WTC11 (cell line): ENCODE measurements around the gene THAP3. TPM values are rescaled to one million over a fixed set of nuclear protein-coding genes. Genes with fewer than 3 reads are reported as not detected.
A peak's percentile ranks its signal among the peaks of the same experiment; 100 is the strongest.

Source experiments
- ATAC-seq: fragments of 200-7000 bp; cut with Tn5 transposase; 2 replicates; pipeline ENCODE4 v1.10.0; 2021; ENCODE audit warnings: mild to moderate bottlenecking, moderate library complexity
- CTCF ChIA-PET: fragments of 300-600 bp; sonication (Branson Sonifier 250); formaldehyde crosslinking; loops from one replicate; lab custom pipeline; 2021; ENCODE audit warnings: antibody characterized with exemption; lab: Charles Lee
- POLR2A ChIA-PET: fragments of 350-600 bp; sonication (Branson Sonifier 250); formaldehyde crosslinking; loops from one replicate; lab custom pipeline; 2021; ENCODE audit warnings: antibody characterized with exemption; lab: Charles Lee
- DNase-seq: peaks from one replicate; pipeline ENCODE4 v3.0.0; 2021; ENCODE audit warnings: low spot score
- H3K27ac Mint-ChIP-seq: 2 replicates; pipeline ENCODE4 v1.8.0; 2021; ENCODE audit warnings: mixed read lengths
- H3K27me3 Mint-ChIP-seq: 2 replicates; pipeline ENCODE4 v1.8.0; 2021; ENCODE audit warnings: low read depth, mild to moderate bottlenecking, moderate library complexity, mixed read lengths
- H3K36me3 Mint-ChIP-seq: 2 replicates; pipeline ENCODE4 v1.8.0; 2021; ENCODE audit warnings: mixed read lengths
- H3K4me1 Mint-ChIP-seq: 2 replicates; pipeline ENCODE4 v1.8.0; 2022; ENCODE audit warnings: mixed read lengths
- H3K4me3 Mint-ChIP-seq: 2 replicates; pipeline ENCODE4 v1.8.0; 2021; ENCODE audit warnings: mild to moderate bottlenecking, moderate library complexity, mixed read lengths
- H3K9me3 Mint-ChIP-seq: 2 replicates; pipeline ENCODE4 v1.8.0; 2021; ENCODE audit warnings: mixed read lengths
- ARID4B ChIP-seq: sonication (generic); formaldehyde crosslinking; IDR thresholded peaks from 2 replicates; pipeline ENCODE4 v1.8.0; 2023; ENCODE audit warnings: missing genetic modification reagents, mild to moderate bottlenecking, borderline replicate concordance
- ESRRA ChIP-seq: sonication (generic); formaldehyde crosslinking; IDR thresholded peaks from 2 replicates; pipeline ENCODE4 v1.8.1; 2022; ENCODE audit warnings: mild to moderate bottlenecking, missing genetic modification reagents, borderline replicate concordance
- FOXK1 ChIP-seq: sonication (generic); formaldehyde crosslinking; IDR thresholded peaks from 2 replicates; pipeline ENCODE4 v1.8.0; 2022; ENCODE audit warnings: mild to moderate bottlenecking, moderate library complexity, missing genetic modification reagents
- HMGA2 ChIP-seq: fragments of 250-450 bp; sonication (Bioruptor Pico); IDR thresholded peaks from 2 replicates; pipeline ENCODE4 v1.4.0; 2021; ENCODE audit warnings: mild to moderate bottlenecking, moderate library complexity
- MXD4 ChIP-seq: fragments of 250-450 bp; sonication (Bioruptor Pico); IDR thresholded peaks from 2 replicates; pipeline ENCODE4 v1.8.0; 2021; ENCODE audit warnings: mild to moderate bottlenecking, moderate library complexity, borderline replicate concordance
- OVOL2 ChIP-seq: fragments of 250-450 bp; sonication (Bioruptor Pico); IDR thresholded peaks from 2 replicates; pipeline ENCODE4 v1.9.0; 2021; ENCODE audit warnings: mild to moderate bottlenecking, borderline replicate concordance
- TEAD4 ChIP-seq: sonication (generic); formaldehyde crosslinking; IDR thresholded peaks from 2 replicates; pipeline ENCODE4 v1.8.0; 2022; ENCODE audit warnings: mild to moderate bottlenecking, missing genetic modification reagents
- ZNF232 ChIP-seq: sonication (generic); formaldehyde crosslinking; IDR thresholded peaks from 2 replicates; pipeline ENCODE4 v1.8.0; 2022; ENCODE audit warnings: mild to moderate bottlenecking, missing genetic modification reagents
- ZNF512 ChIP-seq: sonication (generic); formaldehyde crosslinking; IDR thresholded peaks from 2 replicates; pipeline ENCODE4 v1.8.1; 2022; ENCODE audit warnings: missing genetic modification reagents, borderline replicate concordance
- total RNA-seq: library from RNA; stranded (reverse); gene quantifications from 3 replicates; pipeline ENCODE4 v1.2.3, GENCODE V29; 2021
- TF ChIP-seq, protein P1 (sequence below): sonication (generic); formaldehyde crosslinking; IDR thresholded peaks from 2 replicates; pipeline ENCODE4 v1.8.1; 2022; ENCODE audit warnings: mild to moderate bottlenecking, missing genetic modification reagents, moderate library complexity, borderline replicate concordance
- TF ChIP-seq, protein P2 (sequence below): sonication (generic); formaldehyde crosslinking; IDR thresholded peaks from 2 replicates; pipeline ENCODE4 v1.8.1; 2023; ENCODE audit warnings: mild to moderate bottlenecking, missing genetic modification reagents
- TF ChIP-seq, protein P3 (sequence below): fragments of 250-450 bp; sonication (Bioruptor Pico); conservative IDR thresholded peaks from 2 replicates; pipeline ENCODE4 v1.9.0; 2021; ENCODE audit warnings: mild to moderate bottlenecking

THAP3 gene
- total RNA-seq, 1 experiment from 2014 or later: 14.8 TPM

GRCh38 chr1:6614019-6614928, 10.4 kb upstream of the THAP3 start (continued):
- TF ChIP-seq, protein P1, sequence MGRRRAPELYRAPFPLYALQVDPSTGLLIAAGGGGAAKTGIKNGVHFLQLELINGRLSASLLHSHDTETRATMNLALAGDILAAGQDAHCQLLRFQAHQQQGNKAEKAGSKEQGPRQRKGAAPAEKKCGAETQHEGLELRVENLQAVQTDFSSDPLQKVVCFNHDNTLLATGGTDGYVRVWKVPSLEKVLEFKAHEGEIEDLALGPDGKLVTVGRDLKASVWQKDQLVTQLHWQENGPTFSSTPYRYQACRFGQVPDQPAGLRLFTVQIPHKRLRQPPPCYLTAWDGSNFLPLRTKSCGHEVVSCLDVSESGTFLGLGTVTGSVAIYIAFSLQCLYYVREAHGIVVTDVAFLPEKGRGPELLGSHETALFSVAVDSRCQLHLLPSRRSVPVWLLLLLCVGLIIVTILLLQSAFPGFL (CRISPR knock-in tag): no peak
- no peak for TF ChIP-seq HMGA2 (CRISPR knock-in tag)

DNA sequence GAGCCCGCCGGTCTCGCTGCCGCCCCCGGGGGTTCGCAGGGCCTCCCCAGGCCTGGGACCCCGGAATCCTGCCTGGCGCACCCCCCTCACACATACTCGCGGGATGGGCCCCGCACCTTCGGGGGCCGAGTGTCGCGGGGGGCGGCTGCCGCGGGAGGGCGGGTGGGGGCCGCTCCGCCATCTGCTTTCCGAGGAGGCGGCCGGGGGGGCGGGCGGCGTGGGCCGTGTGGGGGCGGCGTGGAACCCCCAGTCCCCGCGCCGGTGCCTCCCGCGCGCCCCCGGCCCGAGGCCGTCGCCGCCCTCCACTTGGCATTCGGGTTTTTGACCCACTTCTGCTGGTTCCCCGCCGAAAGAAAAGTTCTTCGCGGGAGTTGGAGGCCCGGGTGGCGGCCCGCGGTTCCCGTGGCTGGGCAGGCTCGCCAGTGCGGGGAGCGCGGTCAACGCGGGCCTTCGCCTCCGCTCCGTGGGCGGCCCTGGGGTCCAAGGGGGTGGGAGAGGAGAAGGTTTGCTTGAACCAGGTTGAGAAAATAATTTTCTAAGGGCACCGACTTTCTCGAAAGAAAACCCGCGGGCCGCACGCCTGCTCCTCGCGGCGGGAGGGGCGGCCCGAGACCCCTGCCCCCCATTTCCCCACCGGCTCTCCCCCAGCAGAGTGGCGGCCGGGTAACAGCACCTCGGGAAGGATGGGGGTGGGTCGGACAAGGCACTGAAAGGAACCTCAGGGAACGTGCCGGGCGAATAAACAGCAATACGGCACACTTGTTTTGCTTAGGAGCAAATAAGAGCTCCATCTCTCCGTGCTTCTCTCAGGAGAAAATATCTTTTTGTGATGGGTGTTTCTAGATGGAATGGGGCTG, 9.5 kb upstream of the THAP3 start:
- Mint-ChIP-seq H3K27ac (peak overlapping the region; percentile 41), H3K27me3 (peaks cover 13% of the 10 kb centered on the region), H3K9me3 (no peaks in the 10 kb centered on the region), H3K4me1 (peaks cover 17% of the 10 kb centered on the region), H3K4me3 (peak overlapping the region; percentile 75), H3K36me3 (peaks cover 27% of the 10 kb centered on the region)
- CTCF ChIA-PET: interaction anchor here (0.7 to 1.6 kb wide), 6 partner anchors 11 to 129 kb away, joined by 3 to 10 read pairs (median 4); partner anchors contain the start of genes NOL9 and TAS1R1
- TF ChIP-seq MXD4 (CRISPR knock-in tag) (no peak), OVOL2 (CRISPR knock-in tag) (no peak), ESRRA (no peak)
- ATAC-seq: no peak
- no peak for DNase-seq
- POLR2A ChIA-PET: interaction anchor here (0.6 to 1.6 kb wide), 3 partner anchors 11 to 1217 kb away, joined by 3 to 7 read pairs (median 6); partner anchors contain the start of gene KLHL21

- H3K4me3 Mint-ChIP-seq: no peak overlapping the region
- ATAC-seq: no peak
- ChIA-PET POLR2A (no interaction called here), CTCF (no interaction called here)
- H3K9me3 Mint-ChIP-seq: no peaks in the 10 kb centered on the region
- DNase-seq: no peak
- peaks cover 54% of the 10 kb centered on the region for H3K36me3 Mint-ChIP-seq
- no peaks in the 10 kb centered on the region for H3K27me3 Mint-ChIP-seq
- H3K4me1 Mint-ChIP-seq: peaks cover 10% of the 10 kb centered on the region
- H3K27ac Mint-ChIP-seq: no peak overlapping the region; the same call in 1 of the 2 replicates
- TF ChIP-seq TEAD4 (CRISPR knock-in tag): no peak
- TF ChIP-seq, protein P2, sequence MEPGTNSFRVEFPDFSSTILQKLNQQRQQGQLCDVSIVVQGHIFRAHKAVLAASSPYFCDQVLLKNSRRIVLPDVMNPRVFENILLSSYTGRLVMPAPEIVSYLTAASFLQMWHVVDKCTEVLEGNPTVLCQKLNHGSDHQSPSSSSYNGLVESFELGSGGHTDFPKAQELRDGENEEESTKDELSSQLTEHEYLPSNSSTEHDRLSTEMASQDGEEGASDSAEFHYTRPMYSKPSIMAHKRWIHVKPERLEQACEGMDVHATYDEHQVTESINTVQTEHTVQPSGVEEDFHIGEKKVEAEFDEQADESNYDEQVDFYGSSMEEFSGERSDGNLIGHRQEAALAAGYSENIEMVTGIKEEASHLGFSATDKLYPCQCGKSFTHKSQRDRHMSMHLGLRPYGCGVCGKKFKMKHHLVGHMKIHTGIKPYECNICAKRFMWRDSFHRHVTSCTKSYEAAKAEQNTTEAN (CRISPR knock-in tag): no peak
- no peak for TF ChIP-seq MXD4 (CRISPR knock-in tag)
- TF ChIP-seq FOXK1: no peak
- TF ChIP-seq ESRRA: no peak
- no peak for TF ChIP-seq ZNF232 (CRISPR knock-in tag)
- no peak for TF ChIP-seq ZNF512
- no peak for TF ChIP-seq ARID4B
- TF ChIP-seq, protein P3, sequence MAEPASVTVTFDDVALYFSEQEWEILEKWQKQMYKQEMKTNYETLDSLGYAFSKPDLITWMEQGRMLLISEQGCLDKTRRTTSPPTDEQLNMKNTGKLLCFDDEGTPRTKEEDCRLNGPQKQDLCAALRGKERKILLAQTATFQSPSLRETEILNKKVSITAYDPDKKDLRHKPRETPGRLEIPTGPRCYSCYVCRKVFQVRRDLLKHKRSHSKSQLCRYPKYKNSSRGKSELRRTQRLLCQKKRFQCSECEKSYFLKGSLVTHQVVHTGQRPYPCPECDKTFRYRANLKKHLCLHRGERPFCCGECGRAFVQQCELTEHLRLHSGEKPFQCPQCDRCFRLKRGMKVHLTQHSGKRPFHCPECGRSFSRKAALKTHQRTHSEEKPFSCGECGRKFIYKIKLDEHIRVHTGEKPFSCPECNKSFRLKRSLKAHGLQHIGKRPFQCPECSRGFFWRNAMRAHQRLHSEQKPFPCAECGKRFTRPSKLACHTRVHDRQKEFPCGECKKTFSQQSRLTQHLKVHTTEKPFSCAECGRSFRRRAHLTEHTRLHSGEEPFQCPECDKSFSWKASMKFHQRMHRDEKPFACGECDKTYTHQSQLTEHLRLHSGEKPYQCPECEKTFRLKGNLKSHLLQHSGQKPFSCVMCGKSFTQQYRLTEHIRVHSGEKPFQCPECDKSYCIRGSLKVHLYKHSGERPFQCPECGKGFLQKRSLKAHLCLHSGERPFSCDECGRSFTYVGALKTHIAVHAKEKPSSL (CRISPR knock-in tag): no peak
Measured at GRCh38 chr1:6619045-6619444, 5.6 kb upstream of the THAP3 start.
